RWPE2 (cell line): ENCODE data around the gene TRIP13.
"Not testable (repeated sequence)": the region's sequence is repeated elsewhere in the genome, so short reads cannot be mapped to it uniquely, and the experiment has no call there.

Experiments
- ATAC-seq: fragments of 200-7000 bp; cut with Tn5 transposase; 3 replicates; pipeline ENCODE4 v1.9.1; 2021; ENCODE audit warnings: low read depth
- DNase-seq: peaks from one replicate; pipeline ENCODE4 v3.0.0-alpha.2; 2020; ENCODE audit warnings: low spot score
- H3K27ac ChIP-seq: fragments of 450-650 bp; 2 replicates; pipeline ENCODE4 v1.5.1; 2017; ENCODE audit warnings: mild to moderate bottlenecking; ENCODE audit not compliant: poor library complexity, severe bottlenecking
- H3K27me3 ChIP-seq: fragments of 250-450 bp; sonication (Bioruptor Pico); 2 replicates; pipeline ENCODE4 v1.5.1; 2021; ENCODE audit warnings: mild to moderate bottlenecking, moderate library complexity; ENCODE audit not compliant: insufficient read depth, poor library complexity, severe bottlenecking
- H3K36me3 ChIP-seq: fragments of 250-450 bp; sonication (Bioruptor Pico); 2 replicates; pipeline ENCODE4 v1.5.1; 2020; ENCODE audit warnings: low read depth, mild to moderate bottlenecking, moderate library complexity
- H3K4me1 ChIP-seq: fragments of 250-450 bp; sonication (Bioruptor Pico); 2 replicates; pipeline ENCODE4 v1.5.1; 2021; ENCODE audit warnings: mild to moderate bottlenecking, moderate library complexity; ENCODE audit not compliant: insufficient read depth, poor library complexity, severe bottlenecking
- H3K4me3 ChIP-seq: fragments of 250-450 bp; sonication (Bioruptor Pico); 2 replicates; pipeline ENCODE4 v1.5.1; 2021; ENCODE audit warnings: mild to moderate bottlenecking, moderate library complexity; ENCODE audit not compliant: severe bottlenecking
- H3K9me3 ChIP-seq: fragments of 250-450 bp; sonication (Bioruptor Pico); 2 replicates; pipeline ENCODE4 v1.5.1; 2021; ENCODE audit warnings: mild to moderate bottlenecking, moderate library complexity; ENCODE audit not compliant: severe bottlenecking
- CTCF ChIP-seq: fragments of 450-650 bp; IDR thresholded peaks from one replicate; pipeline ENCODE4 v1.5.1; 2017; ENCODE audit warnings: mild to moderate bottlenecking, moderate library complexity; ENCODE audit not compliant: poor library complexity, severe bottlenecking

TRIP13 gene

GRCh38 chr5:892394-893136, at the start of gene TRIP13, which contains the start of gene BRD9:
Gene TRIP13, plus strand, starts transcription at chr5:892884. Its CDS starts 115 bp downstream, at chr5:892999.
Gene BRD9, minus strand, starts transcription at chr5:892801. Its CDS starts 144 bp downstream, at chr5:892657.
- peak; percentile 89 for ATAC-seq
- Histone ChIP-seq H3K36me3 (peaks cover 68% of the 10 kb centered on the region), H3K9me3 (no peaks in the 10 kb centered on the region)

GRCh38 chr5:843371-843770, 49.3 kb upstream of the TRIP13 start:
- not testable (repeated sequence) for ATAC-seq, H3K27me3 ChIP-seq, H3K27ac ChIP-seq, H3K36me3 ChIP-seq, H3K9me3 ChIP-seq, H3K4me3 ChIP-seq, H3K4me1 ChIP-seq
- peak; percentile 62 for DNase-seq

More at GRCh38 chr5:892394-893136, at the start of gene TRIP13, which contains the start of gene BRD9:
- Histone ChIP-seq H3K4me3 (peak within 1 kb of the TSS; percentile 80), H3K27ac (peak within 1 kb of the TSS; percentile 62), H3K4me1 (peaks cover 5% of the 10 kb centered on the region), H3K27me3 (no peaks in the 10 kb centered on the region)
- DNase-seq: no peak
- TF ChIP-seq CTCF: peak; percentile 7

- not testable (repeated sequence) for H3K4me1 ChIP-seq, H3K27me3 ChIP-seq, H3K4me3 ChIP-seq, H3K27ac ChIP-seq, ATAC-seq, H3K36me3 ChIP-seq, H3K9me3 ChIP-seq
- DNase-seq: peak; percentile 57
Measured at GRCh38 chr5:843926-844325, 48.8 kb upstream of the TRIP13 start.

- not testable (repeated sequence) for H3K36me3 ChIP-seq, H3K27ac ChIP-seq, H3K4me3 ChIP-seq, ATAC-seq, H3K9me3 ChIP-seq, H3K4me1 ChIP-seq, H3K27me3 ChIP-seq
- DNase-seq: peak; percentile 52
Measured at GRCh38 chr5:844426-844825, 48.3 kb upstream of the TRIP13 start.

- H3K27ac ChIP-seq, H3K4me3 ChIP-seq, H3K27me3 ChIP-seq, H3K4me1 ChIP-seq, H3K36me3 ChIP-seq, ATAC-seq, H3K9me3 ChIP-seq: not testable (repeated sequence)
- DNase-seq: peak; percentile 54
Measured at GRCh38 chr5:845031-845675, 47.5 kb upstream of the TRIP13 start.

- DNase-seq: peak; percentile 23
- not testable (repeated sequence) for ATAC-seq, H3K9me3 ChIP-seq, H3K27ac ChIP-seq, H3K36me3 ChIP-seq, H3K4me3 ChIP-seq, H3K4me1 ChIP-seq
- H3K27me3 ChIP-seq: peaks cover 15% of the 10 kb centered on the region
Measured at GRCh38 chr5:845676-846601, 46.7 kb upstream of the TRIP13 start.

- not testable (repeated sequence) for H3K36me3 ChIP-seq, ATAC-seq, H3K4me1 ChIP-seq, H3K9me3 ChIP-seq, H3K4me3 ChIP-seq, H3K27ac ChIP-seq
- DNase-seq: peak; percentile 43
- H3K27me3 ChIP-seq: peaks cover 22% of the 10 kb centered on the region
Measured at GRCh38 chr5:846602-847091, 46.0 kb upstream of the TRIP13 start.

GRCh38 chr5:847212-847611, 45.5 kb upstream of the TRIP13 start:
- H3K27me3 ChIP-seq: peaks cover 27% of the 10 kb centered on the region
- peak; percentile 32 for DNase-seq
- not testable (repeated sequence) for H3K4me3 ChIP-seq, H3K36me3 ChIP-seq, H3K9me3 ChIP-seq, H3K27ac ChIP-seq, ATAC-seq, H3K4me1 ChIP-seq

GRCh38 chr5:847736-848135, 44.9 kb upstream of the TRIP13 start:
- ATAC-seq: not testable (repeated sequence)

More at GRCh38 chr5:847736-848135, 44.9 kb upstream of the TRIP13 start:
- H3K4me1 ChIP-seq, H3K4me3 ChIP-seq, H3K27ac ChIP-seq, H3K36me3 ChIP-seq, H3K9me3 ChIP-seq: not testable (repeated sequence)
- H3K27me3 ChIP-seq: peaks cover 29% of the 10 kb centered on the region
- DNase-seq: peak; percentile 45
